Smooth muscle cell of the brain vasculature (primary cell): Measurements from ENCODE around the gene TAF1L.
A peak's percentile ranks its signal among the peaks of the same experiment; 100 is the strongest.

Source experiments
- DNase-seq: peaks from one replicate; pipeline ENCODE4 v3.0.0-alpha.2; 2012; ENCODE audit warnings: low read depth, low spot score

The TAF1L gene

DNA sequence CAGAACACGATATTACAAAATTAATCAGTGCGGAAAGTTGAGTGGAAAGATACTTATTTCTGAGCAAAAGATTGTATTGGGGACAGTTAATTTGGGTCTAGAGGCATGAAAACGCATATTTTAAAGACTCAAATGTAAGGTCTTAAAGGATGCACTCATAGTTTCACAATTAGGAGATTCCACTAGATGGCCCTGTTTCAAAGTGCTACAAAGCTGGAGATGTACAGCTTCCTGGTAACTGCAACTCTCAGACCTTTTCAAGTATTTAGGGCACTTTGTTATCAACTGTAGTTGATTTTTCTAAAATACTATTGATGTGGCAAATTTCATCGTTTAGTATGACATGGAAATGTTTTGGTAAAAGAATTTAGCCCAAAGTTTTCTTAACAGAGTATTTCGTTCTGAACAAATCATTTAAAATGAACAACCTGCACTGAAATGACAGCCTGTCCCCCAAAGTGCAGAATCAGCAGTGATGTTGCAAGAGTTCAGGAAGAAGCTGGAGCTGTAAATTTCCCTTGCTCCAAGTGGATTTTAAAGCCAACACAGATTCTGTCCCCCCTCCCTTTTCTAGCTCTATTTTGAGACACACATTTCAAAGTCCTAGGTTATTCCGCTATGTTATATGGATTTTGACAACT, 46.3 kb downstream of the TAF1L start:
- DNase-seq, result peak; percentile 12

DNA sequence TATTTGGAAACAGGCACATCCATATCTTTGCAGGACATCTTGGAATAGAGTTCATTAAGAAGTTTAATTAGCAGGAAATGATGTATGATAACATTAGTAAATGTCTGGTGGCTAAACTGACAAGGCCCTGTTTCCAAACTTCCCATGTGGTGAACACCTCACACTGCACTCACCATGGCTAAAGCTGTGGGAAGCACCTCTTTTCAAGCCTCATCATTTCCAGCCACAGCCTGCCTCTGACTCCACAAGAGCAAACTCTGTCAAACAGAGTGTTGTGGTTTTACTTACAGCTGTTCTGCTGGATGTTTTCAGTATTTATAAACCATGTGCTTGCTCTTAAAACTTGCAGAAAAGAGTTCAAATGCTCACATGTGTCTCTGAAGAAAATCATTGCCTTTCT, 47.6 kb downstream of the TAF1L start:
- no peak for DNase-seq

DNA sequence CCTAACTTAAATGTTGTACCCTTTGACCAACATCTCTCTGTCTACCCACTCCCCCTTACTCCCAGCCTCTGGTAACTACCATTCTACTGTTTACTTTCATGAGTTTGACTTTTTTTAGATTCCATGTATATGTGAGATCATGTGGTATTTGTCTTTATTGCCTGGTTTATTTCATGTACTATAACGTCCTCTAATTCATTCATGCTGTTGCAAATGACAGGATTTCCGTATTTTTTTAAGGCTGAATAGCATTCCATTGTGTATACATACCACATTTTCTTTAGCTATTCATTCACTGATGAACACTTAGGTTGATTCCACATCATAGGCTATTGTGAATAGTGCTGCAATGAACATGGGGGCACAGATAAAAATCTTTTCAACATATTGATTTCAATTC, 50.7 kb downstream of the TAF1L start:
- no peak for DNase-seq

DNA sequence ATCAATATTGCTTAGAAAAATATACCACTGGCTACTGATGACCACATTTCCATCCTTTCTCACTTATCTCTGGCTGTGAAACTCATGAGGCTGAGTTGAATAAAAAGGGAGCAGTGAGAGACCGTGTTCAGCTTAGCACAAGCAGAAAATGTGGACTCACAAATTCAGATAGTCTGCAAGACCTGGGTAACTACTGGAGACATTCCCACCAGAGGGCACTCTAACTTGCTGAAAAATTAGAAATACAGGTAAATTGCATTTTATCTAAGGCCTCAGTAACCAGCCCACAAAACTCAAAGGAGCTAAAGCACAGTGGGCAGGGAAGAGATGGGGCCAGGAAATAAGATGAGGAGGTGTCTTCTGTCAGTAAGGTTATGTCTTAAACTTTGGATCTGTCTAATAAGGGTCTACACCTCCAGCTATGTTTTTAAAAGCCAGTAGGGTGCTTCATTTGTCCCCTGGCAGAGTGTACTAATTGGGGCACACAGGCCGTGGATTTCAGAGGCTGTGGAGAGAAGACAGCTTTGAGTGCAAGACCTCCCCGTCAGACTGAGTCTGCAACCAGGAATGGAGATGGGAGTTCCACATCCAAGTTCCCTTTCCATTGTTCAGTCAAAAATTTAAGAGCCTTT, 53.8 kb downstream of the TAF1L start:
- DNase-seq, result peak; percentile 33

DNA sequence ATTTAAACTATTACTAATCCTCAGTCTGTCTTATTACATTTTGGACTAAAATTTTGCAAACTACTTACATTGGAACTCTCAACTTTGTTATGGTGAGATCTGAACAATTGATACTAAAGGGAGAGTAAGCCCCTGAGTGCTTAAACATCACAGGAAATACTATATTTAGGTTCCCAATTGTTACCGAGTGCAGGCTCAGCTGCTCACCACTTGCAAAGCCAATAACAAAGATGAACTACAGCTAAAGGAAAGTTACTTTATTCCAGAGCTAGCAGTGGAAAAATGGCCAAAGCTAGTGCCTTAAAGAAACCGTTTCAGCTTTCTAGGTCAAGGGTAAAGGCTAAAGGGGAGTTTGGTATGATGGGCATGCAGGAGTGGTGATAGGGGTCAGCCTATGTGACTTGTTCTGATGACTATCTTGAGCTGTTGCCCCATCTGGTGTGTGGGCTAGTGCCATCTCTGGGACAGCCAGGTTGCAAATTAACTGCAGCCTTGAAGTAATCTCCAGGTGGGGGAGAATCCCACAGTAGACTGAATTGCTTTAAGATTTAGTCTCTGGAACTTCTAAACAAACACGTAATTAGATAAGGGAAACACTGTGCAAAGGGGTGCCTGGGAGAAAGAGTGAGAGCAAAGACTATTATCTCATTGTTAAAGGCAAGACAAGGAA, 54.7 kb downstream of the TAF1L start:
- DNase-seq, result no peak

DNA sequence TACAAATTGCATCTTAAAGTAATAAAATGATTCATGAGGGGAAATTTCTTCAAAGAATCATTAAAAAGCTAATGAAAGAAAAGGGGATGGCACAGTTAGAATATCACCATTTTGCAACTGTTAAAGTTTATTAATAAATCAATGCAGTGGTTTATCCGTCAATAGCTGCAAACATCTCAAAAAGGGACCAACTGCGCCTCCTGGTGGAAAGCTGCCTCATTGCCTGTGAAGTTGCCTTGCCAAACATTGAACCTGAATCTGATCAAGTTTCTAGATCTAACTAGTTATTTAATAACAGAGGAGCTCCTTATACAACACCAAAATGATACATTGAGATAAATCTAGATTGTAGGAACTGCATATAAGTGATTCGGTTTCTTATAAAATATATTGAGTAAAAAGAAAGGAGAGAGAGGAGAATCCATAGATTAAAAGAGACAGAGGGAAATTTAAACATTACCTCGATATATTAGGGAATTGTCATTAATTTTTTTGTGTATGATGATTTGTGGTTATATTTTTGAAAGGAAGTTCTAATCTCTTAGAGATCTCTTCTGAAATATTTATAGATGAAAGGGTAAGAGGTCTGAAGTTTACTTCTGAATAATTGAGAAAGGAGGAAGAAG, 55.6 kb downstream of the TAF1L start:
- DNase-seq, result peak; percentile 28
